SW 1271 (cell line): Measurements from ENCODE around the gene TMEM129.
"Not testable (repeated sequence)": the region's sequence is repeated elsewhere in the genome, so short reads cannot be mapped to it uniquely, and the experiment has no call there.

Source experiments
- DNase-seq, 2 experiments: peaks; one replicate each; lab custom pipeline; 2025; lab: John Stamatoyannopoulos, UW

Gene TMEM129

DNA sequence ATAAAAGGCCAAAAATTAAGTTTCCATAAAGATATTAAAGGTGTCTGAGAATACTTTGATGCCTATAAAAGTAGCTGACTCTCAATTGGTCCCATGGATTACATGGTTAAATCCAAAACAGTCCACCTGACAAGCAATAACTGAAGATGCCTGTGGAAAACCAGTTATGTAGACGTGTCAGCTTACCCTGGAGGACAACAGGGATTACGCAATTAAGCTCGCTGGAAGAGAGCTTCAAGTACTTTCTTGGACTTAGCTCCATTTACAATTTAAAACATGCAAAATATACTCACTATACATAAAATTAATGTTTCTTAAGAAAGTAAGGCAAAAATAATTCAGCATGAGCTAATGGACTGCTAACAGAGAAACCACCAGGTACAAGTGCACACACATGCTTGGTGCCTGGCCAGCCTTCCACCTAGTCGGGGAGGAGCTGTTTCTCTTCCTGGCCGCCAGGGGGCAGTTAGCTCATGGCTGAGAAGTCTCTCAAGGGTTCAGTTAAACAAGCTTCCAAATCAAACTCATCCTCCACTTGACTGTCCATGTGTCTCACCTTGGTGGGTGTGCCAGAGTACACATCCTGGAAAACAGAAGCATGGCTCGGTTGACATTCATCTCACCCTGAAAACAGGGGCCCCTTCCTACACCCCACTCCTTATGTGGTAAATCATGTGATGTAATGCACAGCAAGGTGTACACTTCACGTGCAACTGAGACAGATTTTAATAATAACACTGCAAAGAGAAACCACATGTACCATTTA lies 27.8 kb downstream of the TMEM129 start:
- DNase-seq, result peak; percentile 34 to 74

DNA sequence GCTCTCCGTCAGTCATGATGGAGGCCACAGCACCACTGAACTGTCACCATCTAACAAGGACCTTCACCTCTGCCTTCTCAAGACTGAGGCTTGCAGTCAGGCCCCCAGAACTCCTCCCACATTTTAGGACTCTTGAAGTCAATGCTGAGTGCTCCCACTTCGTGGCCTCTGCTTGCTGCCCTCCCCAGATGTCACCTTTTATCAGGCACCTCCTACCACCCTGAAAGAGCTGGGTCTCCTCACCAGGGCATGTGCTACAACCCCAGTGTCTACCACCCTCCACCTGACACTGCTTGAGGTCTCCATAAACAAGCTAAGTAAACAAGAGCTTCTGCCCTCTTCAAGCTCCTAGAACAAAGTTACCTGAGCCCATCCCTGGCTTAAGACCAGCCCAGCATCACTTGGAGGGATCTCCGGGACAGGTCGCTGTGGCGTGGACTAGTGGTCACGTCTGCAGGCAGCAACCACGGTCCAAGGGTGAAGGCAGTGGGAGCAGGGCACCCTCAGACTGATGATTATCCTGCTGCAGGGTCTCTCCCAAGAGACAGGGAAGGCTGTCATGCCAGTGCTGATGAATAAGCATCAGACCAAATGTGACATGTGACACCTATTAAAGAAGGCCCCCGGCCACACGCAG lies 29.3 kb downstream of the TMEM129 start:
- no peak for DNase-seq

DNA sequence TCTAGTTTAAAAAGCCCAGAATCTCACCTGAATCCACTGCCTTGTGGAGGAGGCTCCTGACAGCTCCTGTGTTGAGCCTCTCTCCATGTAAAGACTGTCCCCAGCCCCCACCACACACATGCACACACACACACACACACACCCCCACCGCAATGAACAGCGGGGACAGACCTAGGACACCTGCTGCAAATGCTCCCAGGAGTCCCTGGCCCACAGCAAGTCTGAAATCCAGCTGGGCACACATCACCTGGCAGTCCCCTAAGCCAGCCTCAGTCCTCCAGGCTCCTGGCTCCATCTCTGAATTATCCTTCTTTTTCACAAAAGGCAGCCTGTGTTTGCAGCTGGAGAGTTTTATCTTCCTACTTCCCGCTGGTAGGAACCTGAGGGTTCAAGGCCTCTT lies 30.4 kb downstream of the TMEM129 start:
- DNase-seq, result no peak

DNA sequence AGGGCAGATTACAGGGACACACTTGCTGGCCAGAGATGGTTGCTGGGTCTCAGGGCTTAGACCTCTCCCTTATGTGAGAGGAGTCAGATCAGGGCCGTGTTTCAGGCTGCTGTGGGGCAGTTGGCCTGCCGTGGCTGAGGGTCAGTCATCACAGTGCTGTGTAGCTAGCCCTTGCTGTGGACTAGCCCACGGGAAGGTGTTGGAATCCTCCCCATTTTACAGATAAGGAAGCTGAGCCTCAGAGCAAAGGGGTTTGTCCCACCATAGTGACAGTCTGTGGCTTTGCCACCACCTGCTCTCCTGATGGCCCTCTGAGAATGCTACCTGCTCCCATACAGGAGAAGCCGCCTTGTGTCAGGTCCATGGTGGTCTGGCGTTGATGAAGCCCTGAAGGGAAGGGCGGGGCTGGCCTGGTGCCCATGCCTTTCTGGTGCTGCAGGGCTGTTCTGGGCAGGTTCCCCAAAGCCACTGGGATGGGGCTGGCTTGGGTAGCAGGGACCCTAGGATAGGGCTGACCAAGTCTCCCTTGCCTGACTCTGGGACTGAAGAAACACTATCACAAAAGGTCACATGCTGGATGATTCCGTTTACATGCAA lies 34.6 kb downstream of the TMEM129 start:
- no peak for DNase-seq

DNA sequence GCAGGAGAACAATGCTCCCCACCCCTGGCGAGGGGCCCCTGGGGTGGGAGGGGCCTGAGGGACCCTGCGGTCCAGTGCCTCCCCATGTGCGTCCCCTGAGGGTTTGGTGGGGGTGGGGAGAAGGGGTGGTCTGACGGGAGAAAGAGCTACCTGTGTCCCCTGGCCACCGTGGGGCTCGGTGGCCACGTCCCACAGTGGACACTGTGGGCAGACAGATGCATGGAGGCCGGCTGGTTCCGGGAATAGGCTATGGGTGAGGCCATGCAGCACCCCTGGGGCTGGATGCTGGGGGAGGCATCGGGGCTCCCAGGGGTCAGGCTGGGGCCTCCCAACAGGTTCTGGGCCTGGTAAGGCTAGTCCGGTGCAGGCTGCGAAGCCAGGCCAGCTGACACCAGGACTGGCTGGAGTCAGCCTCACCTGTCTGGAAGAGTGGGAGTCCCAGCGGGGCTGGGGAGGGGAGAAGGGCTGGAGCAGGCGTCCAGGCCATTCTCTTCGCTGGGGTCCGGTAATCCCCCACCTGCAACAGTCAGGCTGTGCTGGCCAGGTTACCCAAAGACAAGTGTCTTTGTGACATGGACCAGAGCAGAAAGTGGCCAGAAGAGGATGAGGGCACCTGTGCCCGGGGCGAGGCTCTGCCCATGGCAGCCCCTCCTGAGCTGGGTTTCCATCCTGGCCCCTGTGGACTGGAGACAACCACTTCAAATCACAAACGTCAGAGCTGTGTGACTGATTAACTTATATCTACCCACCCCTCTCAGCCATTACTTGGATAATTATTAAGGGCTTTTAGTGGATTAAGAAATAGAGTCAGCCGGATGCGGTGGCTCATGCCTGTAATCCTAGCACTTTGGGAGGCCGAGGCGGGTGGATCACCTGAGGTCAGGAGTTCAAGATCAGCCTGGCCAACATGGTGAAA lies 35.6 kb downstream of the TMEM129 start:
- no peak for DNase-seq

DNA sequence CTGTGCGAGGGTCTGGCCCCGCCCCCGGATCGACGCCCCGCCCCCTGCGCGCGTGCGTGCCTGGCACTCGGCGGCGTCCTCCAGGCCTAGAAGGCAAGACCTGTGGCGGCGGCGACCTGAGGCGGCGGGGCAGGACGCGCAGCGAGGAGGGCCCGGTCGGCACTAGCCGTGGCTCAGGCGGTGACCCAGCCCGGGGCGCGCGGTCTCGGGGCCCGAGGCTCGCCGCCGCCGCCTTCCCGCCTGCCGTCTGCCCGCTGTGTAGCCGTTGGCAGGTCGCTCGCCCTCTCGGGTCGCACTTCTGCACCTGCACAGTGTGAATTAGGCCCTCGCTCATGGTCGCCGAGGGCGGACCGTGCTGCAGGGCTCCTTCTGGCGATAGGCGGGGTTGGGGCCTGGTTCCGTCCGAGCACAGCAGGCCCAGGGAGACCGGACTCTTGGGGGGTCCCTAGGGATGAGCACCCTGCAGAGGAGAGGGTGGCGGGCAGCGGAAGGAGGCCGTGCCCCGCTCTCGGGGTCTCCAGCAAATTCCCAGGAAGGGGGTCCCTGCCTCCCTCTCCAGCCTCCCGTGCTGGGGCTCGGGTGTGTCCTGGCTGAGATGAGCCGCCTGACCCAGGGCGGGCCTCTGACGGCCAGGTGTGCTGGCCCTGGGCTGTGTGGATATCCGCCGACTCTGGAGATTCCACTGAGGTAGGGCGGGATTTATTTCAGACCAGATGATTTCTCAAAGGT lies 36.5 kb downstream of the TMEM129 start:
- no peak for DNase-seq

DNA sequence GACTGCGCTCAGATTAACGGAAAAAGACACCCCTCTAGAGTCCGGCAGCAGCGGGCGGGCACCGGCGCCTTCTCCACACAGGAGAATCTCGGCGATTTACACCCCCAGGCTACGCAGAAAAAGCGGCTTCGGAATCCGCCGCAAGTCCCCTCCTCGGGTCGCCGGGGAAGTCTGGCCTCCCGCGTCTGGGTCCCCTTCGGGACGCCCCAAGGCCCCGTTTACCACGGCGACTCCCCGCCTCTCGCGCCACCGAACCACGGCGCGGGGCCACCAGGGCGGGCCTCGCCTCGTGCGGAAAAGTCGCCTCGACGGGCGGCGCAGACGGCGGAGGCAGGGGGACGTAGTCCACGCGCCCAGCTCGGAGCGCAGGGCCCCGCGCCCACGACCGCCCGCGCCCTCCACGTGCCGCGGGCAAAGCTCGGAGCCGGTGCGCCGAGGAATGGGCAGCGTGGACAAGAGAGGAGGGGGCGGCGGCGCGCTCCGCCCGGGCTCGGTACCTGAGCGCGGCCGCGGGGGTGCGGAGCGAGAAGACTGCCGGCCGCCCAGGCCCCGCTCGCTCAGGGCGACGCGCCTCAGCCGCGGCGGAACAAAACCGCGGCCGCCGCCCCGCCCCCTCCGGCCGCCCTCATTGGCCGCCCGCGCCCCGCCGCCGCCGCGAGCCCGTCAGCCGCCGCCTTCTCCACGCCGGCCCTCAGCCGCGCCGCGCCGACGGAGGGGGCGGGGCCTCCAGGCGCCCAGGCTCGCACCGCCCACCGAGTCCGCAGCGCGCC lies 37.2 kb downstream of the TMEM129 start, which contains the start of gene FAM53A:
Gene FAM53A, minus strand, starts transcription at position 578 of the 770 bp plus-strand sequence. CDS start 15,572 bp downstream, outside the sequence.
- peak; percentile 53 to 79 for DNase-seq

DNA sequence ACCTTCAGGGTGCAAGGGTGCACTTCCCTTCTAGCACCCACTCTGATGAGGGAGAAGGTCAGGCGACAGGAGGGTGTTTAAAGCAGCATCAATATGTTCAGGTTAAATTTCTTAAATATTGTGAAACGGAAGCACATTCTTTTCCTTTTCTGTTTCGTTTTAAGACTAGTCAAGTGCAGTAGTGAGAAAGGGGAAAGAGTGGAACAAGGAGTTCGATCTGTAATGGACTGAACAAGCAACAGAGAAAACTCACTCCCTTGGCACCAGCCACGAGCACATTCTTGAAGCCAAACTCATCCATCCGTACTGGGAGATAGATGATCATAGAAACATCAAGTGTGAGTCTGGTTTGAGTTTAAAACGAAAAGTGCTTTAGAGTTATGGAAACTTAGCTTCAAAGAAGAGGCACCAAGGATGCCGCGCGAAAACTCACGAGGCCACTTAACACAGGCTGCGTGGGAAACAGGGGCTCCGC lies 37.8 kb downstream of the TMEM129 start:
- DNase-seq, result peak in 1 of 2 experiments; percentile 60

DNA sequence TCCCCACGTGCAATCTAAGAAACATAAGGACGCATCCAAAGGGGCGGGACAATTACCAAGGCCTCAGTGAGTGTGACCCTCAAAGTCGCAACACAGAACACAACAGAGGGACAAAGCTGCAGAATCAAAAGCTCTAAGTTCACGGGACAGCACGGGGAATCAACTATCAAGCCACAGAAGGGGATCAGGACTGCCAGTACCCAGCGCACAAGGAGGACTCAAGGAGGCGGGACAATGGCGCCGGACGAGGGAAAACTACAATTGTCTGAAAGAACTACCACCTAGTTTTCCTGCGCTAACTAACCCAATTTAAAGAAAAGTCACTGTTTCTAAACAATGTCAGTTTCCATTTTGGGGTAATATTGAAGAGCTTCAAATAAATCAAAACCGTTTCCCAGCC lies 38.3 kb downstream of the TMEM129 start:
- DNase-seq, result no peak

DNA sequence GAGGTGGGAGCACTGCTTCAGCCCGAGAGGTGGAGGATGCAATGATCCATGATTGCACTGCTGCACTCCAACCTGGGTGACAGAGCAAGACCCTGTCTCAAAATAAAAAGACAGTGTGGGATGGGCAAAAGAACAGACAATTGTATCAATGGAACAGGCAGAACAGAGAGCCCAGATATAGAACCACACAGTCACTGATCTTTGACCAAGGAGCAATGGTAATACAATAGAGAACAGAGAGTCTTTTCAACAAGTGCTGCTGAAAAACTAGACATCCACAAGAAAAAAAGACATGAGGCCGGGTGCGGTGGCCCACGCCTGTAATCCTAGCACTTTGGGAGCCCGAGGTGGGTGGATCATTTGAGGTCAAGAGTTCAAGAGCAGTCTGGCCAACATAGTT lies 42.9 kb downstream of the TMEM129 start:
- DNase-seq, result no peak

DNA sequence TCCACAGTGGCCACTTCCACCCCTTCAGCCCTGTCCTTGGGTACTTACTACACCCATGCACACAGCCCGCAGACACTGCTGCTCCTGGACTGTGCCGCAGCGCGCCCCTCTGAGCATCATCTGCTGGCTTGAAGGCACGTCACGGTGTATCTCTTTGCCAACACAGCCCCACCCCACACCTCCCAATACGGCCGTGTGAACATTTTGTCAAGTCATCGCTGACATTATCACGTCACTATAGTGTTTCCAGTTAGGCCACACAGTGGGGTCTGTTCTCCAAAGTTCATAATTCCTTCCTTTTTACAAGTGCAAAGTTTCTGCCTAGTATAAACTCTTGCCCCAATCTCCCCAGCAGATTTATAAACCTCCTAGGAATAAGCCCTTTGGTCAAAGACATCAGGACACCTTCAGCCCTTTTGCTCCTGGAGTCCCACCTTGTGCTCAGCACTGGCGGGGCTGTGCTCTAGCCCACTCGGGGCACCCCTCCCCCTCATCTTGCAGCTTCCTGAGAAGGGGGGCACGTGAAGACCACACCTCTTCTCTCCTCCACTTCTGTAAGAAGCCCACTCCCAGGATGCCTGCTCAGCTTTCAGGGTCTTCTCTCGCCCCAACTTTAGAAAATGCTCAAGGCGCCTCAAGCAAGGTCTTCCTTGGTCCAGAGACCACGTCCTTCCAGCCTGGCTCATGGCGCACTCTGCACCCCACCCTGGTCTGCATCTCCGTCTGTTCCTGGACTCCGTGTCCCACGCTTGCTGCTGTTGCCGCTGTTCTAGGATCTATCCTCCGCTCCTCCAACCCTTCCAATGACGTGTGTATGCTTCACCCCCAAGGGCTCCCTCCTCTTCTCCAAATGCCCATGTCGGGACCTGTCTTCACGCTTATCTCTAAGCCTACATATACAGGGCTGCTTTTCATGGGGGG lies 44.3 kb downstream of the TMEM129 start:
- DNase-seq, result no peak

DNA sequence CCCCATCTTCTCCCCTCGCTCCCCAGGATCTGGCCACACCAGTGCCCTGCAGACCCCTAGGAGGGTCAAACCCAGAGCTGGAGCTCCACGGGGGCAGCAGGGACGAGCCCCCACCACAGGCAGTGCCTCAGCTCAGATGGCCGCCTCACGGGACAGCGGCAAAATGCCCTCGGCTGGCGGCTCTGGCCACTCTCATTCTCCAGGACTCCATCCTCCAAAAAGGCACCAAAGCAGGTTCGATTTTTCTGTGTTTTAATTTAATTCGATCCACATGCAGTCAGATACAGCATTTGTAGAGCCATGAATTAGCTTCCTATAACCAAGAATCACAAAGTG lies 45.4 kb downstream of the TMEM129 start:
- no peak for DNase-seq

DNA sequence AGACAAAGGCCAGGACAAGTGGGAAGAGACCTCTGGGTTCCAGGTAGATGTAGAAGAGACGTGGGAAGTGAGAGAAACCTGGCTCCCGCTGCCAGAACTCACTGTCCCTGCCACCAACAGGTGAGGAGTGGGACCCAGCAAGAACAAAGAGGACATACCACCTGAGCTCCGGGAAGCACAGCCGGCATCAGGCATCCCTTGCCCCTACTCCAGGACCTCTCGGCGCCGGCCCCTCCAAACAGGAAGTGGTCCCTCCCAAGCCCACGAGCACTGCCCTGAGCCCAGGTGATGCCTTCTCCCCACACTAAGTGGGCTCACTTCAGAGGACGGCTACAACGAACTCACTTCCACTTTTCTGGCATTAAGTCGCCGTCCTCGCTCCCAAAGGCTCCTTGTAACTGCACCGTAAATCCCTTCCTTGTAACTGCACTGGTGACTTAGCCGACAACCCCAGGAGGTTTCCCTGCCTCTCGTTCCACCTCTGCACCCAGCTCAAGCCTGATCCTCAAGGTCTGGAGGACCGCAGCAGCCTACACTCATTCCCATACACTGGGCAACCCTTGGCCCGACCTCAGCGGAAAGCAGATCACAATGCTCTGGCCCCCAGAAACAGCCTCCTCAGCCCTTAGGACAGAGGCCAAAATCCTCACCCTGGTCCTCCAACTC lies 45.9 kb downstream of the TMEM129 start:
- no peak for DNase-seq

DNA sequence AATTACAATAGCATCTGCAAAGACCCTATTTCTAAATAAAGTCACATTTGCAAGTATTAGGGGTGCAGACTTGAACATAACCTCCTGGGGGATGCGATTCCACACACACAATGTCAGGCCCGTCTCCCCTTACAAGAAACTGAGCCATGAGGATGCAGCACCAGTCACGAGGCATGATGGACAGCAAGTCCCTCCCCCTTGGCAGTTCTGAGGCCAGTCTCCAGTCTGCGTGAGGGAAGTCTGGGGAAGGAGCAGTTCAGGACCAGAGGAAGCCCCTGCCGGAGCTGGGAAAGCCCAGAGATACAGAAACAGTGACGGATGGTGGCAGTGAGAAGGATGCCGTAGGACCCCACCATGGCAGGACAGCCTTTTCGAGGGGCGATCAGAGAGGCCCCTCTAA lies 46.4 kb downstream of the TMEM129 start:
- DNase-seq, result no peak

DNA sequence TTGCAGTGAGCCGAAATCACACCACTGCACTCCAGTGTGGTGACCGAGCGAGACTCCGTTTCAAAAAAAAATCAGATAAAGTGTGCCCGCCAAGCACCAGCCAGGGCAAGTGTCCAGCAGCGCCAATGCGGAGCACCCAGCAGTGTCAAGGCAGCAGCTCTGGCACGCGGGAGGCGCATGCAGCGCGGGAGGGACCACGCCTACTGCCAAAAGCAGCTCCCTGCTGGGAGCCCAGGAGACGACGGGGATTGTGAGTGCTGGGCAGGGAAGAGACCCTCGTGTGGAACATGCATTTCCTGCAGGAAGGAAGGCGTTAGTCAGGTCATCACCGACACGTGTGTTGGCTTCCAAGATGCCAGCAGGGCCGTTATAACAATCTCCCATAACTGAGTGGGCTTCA lies 47.5 kb downstream of the TMEM129 start:
- DNase-seq, result no peak

DNA sequence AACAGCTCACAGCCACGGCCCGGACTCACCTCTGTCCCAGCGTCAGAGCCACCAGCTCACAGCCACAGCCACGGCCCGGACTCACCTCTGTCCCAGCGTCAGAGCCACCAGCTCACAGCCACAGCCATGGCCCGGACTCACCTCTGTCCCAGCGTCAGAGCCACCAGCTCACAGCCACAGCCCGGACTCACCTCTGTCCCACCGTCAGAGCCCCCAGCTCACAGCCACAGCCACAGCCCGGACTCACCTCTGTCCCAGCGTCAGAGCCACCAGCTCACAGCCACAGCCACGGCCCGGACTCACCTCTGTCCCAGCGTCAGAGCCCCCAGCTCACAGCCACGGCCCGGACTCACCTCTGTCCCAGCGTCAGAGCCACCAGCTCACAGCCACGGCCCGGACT lies 50.1 kb downstream of the TMEM129 start:
- DNase-seq, result not testable (repeated sequence)

DNA sequence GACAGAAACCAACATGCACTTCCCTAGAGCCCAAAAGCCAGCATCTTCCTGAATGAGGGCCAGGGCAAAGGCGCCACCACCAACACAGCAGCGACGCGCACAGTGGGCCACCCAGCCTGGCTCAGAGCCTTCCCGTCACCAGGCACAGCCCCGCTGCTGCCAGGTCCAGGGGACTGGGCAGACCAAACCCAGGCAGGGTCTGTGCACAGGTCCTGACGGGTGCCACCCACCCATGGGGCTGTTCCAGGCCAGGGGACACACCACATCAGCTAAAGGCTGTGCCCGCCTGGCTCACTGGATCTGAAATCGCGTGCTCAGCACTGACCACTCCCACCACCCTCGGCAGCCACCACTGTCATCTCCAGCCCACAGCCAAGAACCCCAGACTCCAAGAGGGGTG lies 50.8 kb downstream of the TMEM129 start:
- DNase-seq, result no peak

DNA sequence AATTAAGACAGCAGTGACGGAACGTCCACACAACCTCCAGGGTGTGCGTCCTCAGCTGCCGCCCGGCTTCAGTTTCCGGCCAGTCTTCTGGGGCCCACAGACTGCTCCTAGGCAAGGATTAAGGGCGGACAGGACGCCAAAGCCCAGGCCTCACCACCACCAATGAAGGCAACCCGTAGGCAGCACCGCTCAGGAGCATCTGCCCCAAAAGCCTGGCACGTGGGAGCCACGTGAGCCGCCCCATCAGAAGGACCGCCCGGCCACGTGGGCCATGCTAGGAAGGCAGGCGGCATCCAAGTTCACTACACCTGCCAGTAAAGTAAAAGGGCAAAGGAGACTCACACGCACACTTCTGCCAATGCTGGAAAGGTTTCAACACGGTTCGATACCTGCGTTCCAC lies 51.3 kb downstream of the TMEM129 start:
- DNase-seq, result no peak

DNA sequence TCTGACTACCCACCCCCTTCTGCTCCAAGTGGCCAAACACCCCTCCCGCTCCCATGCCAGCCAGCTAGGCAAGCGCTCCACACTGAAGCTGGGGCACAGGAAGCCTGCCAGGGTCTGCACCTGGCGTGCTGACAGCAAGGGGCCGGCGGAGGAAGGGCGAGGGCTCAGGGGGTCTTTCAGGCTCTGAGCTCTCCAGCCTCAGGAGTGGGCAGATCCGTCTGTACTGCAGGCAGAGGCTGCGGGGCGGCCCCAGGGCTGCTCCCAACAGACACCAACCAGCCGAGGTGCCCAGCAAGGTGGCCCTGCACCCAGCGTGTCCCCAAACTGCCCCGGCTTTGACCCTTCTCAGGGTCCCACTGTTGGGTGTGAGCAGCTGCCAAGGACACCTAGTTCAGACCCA lies 51.9 kb downstream of the TMEM129 start:
- no peak for DNase-seq
